Left lung (tissue), 10 donors: Measurements from ENCODE around the gene TH. TPM values are rescaled to one million over a fixed set of nuclear protein-coding genes. Genes with fewer than 3 reads are reported as not detected.

Experiments
- ATAC-seq: fragments of 200-7000 bp; cut with Tn5 transposase; one replicate; pipeline ENCODE4 v1.9.1; 2020; ENCODE audit warnings: moderate library complexity
- DNase-seq, 4 donors: peaks; one replicate each; pipeline ENCODE4 v3.0.0-alpha.2; 2013 to 2020
- H3K27ac ChIP-seq, 2 donors: fragments of 200-600 bp; sonication (generic) in 1 of 2; one replicate each; pipeline versions ENCODE4 v1.5.0 to v1.8.0; 2020 to 2021
- H3K27me3 ChIP-seq, 2 donors: fragments of 200-600 bp; sonication (generic) in 1 of 2; one replicate each; pipeline versions ENCODE4 v1.5.0 to v1.8.0; 2020 to 2021
- H3K36me3 ChIP-seq, 2 donors: fragments of 200-600 bp; sonication (generic) in 1 of 2; one replicate each; pipeline versions ENCODE4 v1.5.0 to v1.8.0; 2020 to 2021
- H3K4me1 ChIP-seq, 2 donors: fragments of 200-600 bp; one replicate each; pipeline ENCODE4 v1.8.0; 2021
- H3K4me3 ChIP-seq, 2 donors: fragments of 200-600 bp; sonication (generic) in 1 of 2; one replicate each; pipeline versions ENCODE4 v1.5.0 to v1.8.0; 2020 to 2021; ENCODE audit warnings: mild to moderate bottlenecking in 1 of 2
- H3K9me3 ChIP-seq, 2 donors: fragments of 200-600 bp; sonication (generic) in 1 of 2; one replicate each; pipeline versions ENCODE4 v1.5.0 to v1.8.0; 2020 to 2021
- CTCF ChIP-seq, 2 donors: fragments of 200-600 bp; sonication (generic) in 1 of 2; IDR thresholded peaks; one replicate each; pipeline versions ENCODE4 v1.5.0 to v1.8.0; 2021; ENCODE audit warnings: antibody characterized with exemption in 2 of 2
- intact Hi-C, 2 donors: fragments of 100-400 bp; cut with DNase I; formaldehyde crosslinking; loops; one replicate each; pipeline versions ENCODE4 v1.11.2 to v1.14.2; 2022
- polyA plus RNA-seq, 6 donors: library from polyadenylated mRNA; unstranded; fragments of 120-200 nt; gene quantifications; one replicate each; pipeline ENCODE4 v1.2.1, GENCODE V29; 2013; ENCODE audit not compliant: insufficient read length in 6 of 6
- total RNA-seq, 2 donors: library from RNA; stranded (reverse); fragmentation: NEBNext Ultra II Directional; extraction: Animal tissue kit (Norgen Biotek cat#: 25700); gene quantifications; one replicate each; pipeline ENCODE4 v1.2.1, GENCODE V29; 2021
- donor health status: DM: no; HTN: yes; CAD: no.
- donor health status: DM: no; HTN: no; CAD: no.

Gene TH
- total and polyA plus RNA-seq, 8 donors, result 0.18 to 1.4 (median 0.55) TPM

- DNase-seq (peak in 2 of 4 donors; percentile 73 to 83), ATAC-seq (peak; percentile 90)
- peak; percentile 72 to 81 for TF ChIP-seq CTCF (IDR thresholded peaks at IDR 0.05)
- no peak overlapping the region for H3K4me3 ChIP-seq
- no peak overlapping the region for H3K27ac ChIP-seq
- H3K4me1 ChIP-seq, result peaks cover 5 to 8% of the 10 kb centered on the region in 2 donors
- H3K9me3 ChIP-seq, result no peaks in the 10 kb centered on the region
- intact Hi-C loops, result loop anchor here in 1 of 2 donors (5.0 kb wide), 3 partner anchors 264 to 459 kb away; partner anchors contain the start of gene TNNI2
- H3K36me3 ChIP-seq, result no peaks in the 10 kb centered on the region
- peaks cover 24 to 74% of the 10 kb centered on the region in 2 donors for H3K27me3 ChIP-seq
Observed at GRCh38 chr11:2151500-2152257, 19.9 kb downstream of the TH start.

GRCh38 chr11:2149864-2150847, 21.5 kb downstream of the TH start:
- Histone ChIP-seq H3K4me3 (no peak overlapping the region), H3K27ac (no peak overlapping the region), H3K4me1 (peaks cover 5 to 8% of the 10 kb centered on the region in 2 donors), H3K36me3 (no peaks in the 10 kb centered on the region), H3K9me3 (no peaks in the 10 kb centered on the region), H3K27me3 (peaks cover 39 to 74% of the 10 kb centered on the region in 2 donors)
- DNase-seq, result peak in 1 of 4 donors; percentile 63
- no peak for ATAC-seq
- TF ChIP-seq CTCF (IDR thresholded peaks at IDR 0.05), result no peak
- intact Hi-C loops, result loop anchor here in 1 of 2 donors (5.0 kb wide), 3 partner anchors 263 to 458 kb away; partner anchors contain the start of gene TNNI2

DNA sequence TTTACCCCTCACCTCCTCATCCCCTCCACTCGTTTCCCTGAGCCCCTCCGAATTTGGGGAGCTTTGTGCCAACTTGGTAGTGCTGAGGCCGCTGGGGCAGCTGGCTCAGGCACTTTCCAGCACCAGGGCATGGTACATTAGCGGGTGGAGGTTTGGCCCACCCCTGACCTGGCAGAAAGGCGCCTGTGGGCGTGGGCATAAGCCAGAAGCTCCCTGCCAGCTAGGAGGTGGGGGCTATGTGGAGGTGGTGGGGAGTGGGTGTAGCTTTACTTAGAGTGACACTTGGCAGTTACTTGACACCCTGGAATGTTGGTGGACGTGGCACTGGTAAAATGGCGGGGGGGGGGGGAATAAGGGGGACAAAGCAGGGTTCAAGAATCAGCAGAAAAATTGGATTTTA, 22.2 kb downstream of the TH start:
- Histone ChIP-seq H3K27me3 (peaks cover 46 to 74% of the 10 kb centered on the region in 2 donors), H3K36me3 (no peaks in the 10 kb centered on the region), H3K4me3 (no peak overlapping the region)

DNA sequence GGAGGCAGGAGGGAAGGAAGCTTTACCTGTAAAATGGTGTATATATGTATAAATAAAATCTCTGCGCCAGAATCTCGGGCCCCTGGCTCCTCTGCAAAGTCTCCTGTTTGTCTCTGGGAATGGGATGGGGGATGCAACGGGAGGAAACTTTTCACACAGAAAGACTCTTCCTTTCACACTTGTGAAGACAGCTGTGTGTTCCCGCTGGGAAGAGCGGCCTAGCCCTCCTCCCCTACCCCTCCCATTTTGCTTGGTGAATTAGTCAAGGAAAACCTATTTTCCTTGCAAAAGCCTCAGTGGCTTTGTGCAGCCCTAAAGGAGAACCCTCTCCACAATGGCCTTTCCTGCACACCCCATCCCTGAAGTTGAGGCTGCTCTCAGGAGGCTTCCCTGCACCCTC, 23.0 kb downstream of the TH start:
- ATAC-seq (no peak), DNase-seq (no peak)
- no peak overlapping the region for H3K27ac ChIP-seq
- no peak for TF ChIP-seq CTCF (IDR thresholded peaks at IDR 0.05)
- H3K4me3 ChIP-seq, result no peak overlapping the region
- intact Hi-C loops, result no loop called here
- no peaks in the 10 kb centered on the region for H3K36me3 ChIP-seq
- H3K4me1 ChIP-seq, result peaks cover 5 to 16% of the 10 kb centered on the region in 2 donors
- no peaks in the 10 kb centered on the region for H3K9me3 ChIP-seq
- peaks cover 55 to 78% of the 10 kb centered on the region in 2 donors for H3K27me3 ChIP-seq

More for the DNA sequence above, 22.2 kb downstream of the TH start:
- Histone ChIP-seq H3K9me3 (no peaks in the 10 kb centered on the region), H3K27ac (no peak overlapping the region), H3K4me1 (peaks cover 5 to 8% of the 10 kb centered on the region in 2 donors)
- ATAC-seq (no peak), DNase-seq (no peak)
- intact Hi-C loops, result no loop called here
- no peak for TF ChIP-seq CTCF (IDR thresholded peaks at IDR 0.05)
